ENCODE data around the gene COL15A1.

Gene COL15A1

DNA sequence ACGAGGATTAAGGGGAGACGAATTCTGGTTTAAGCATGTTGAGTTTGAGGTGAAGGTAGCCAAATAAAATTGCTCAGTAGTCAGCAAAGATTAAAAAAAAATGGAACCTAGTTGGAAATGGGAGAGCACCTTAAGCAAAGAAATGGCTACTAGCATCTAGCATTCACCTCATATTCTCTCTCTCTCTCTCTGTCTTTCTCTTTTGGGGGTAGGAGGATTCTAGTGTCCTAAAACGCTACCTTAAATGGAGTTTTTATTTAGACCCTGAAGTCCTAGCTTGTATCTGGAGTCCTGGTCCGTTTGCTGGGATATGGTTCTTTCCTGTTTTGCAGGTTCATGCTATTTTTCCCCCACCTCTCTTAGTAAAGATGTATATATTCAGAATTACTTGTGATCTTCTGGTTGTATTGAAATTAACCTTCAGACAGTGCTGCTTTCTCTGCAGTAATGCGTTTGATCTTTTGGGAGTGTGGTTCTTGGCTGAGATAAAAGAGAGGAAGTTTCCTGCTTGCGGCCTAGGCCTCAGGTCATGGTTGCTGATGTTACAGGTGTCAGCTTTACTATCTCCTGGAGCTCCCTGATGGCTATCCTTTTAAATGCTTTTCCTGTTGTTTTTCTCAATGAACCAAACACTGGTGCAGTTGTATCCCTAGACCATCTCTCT, 169.2 kb downstream of the COL15A1 start:
- in situ Hi-C loops (cut with MboI; ENCODE audit: low sequenced_read_pairs) = no loop called here
- peaks cover 31% of the 10 kb centered on the region for H3K4me1 ChIP-seq
- no peak for DNase-seq (ENCODE audit: low spot score in 2 of 2)
- H3K4me3 ChIP-seq = no peak overlapping the region
- no peaks in the 10 kb centered on the region for H3K9me3 ChIP-seq
- no peaks in the 10 kb centered on the region for H3K27me3 ChIP-seq (ENCODE audit: low read depth)
- H3K36me3 ChIP-seq (replicated peaks) = no peaks in the 10 kb centered on the region

DNA sequence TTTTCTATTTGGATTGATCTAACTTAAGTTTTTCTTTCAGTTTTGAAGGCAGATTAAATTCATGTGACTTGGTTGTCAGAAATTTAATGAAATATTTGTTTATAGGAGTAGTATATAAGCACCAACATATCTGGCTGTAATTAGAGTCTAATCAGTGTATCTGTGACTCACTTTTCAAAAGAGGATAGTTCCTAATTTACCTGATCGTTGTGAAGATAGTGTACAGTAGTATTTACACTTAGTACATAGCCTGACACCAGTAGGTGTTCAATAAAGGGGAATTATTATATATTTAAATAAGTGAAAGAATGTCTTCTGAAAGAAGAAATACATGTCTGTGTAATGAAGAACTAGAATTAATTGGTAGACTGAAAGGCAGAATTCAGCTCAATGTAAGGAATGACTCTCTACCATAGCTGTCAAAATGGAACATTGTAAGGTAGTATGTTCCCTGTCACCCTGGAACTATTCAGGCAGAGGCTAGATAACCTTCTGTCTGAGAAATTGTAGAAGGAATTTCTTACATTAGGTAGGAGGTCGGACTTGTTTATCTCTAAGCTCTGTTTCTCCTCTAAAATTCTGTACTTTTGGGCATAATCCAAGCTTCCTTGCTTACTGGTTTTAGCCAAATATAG, 169.8 kb downstream of the COL15A1 start:
- no peaks in the 10 kb centered on the region for H3K36me3 ChIP-seq (replicated peaks)
- H3K27me3 ChIP-seq (ENCODE audit: low read depth) = no peaks in the 10 kb centered on the region
- DNase-seq (ENCODE audit: low spot score in 2 of 2) = no peak
- H3K4me1 ChIP-seq = peaks cover 31% of the 10 kb centered on the region
- H3K4me3 ChIP-seq = no peak overlapping the region
- in situ Hi-C loops (cut with MboI; ENCODE audit: low sequenced_read_pairs) = no loop called here
- no peaks in the 10 kb centered on the region for H3K9me3 ChIP-seq

DNA sequence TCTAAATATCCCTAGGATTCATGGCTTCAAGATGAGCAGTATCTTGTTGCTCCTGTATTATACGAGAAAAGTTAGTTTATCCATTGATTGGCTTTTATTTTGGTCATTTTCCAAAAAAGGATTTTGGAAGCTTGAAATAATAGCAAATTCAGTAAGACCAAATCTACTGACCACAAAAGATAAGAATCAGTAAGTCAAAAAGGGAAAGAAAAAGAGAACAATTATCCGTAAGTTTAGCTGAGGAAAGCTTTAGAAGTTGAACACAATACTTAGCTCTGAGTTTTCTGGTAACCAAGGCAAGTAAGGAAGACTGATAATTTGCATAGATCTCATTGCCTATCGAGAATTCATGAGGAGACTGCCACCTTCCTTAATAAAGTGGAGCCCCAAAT, 170.3 kb downstream of the COL15A1 start:
- peak in 1 of 2 experiments; percentile 60 for DNase-seq (ENCODE audit: low spot score in 2 of 2)
- no peaks in the 10 kb centered on the region for H3K27me3 ChIP-seq (ENCODE audit: low read depth)
- H3K9me3 ChIP-seq = no peaks in the 10 kb centered on the region
- no peak overlapping the region for H3K4me3 ChIP-seq
- H3K4me1 ChIP-seq = peaks cover 31% of the 10 kb centered on the region
- in situ Hi-C loops (cut with MboI; ENCODE audit: low sequenced_read_pairs) = no loop called here
- H3K36me3 ChIP-seq (replicated peaks) = no peaks in the 10 kb centered on the region

DNA sequence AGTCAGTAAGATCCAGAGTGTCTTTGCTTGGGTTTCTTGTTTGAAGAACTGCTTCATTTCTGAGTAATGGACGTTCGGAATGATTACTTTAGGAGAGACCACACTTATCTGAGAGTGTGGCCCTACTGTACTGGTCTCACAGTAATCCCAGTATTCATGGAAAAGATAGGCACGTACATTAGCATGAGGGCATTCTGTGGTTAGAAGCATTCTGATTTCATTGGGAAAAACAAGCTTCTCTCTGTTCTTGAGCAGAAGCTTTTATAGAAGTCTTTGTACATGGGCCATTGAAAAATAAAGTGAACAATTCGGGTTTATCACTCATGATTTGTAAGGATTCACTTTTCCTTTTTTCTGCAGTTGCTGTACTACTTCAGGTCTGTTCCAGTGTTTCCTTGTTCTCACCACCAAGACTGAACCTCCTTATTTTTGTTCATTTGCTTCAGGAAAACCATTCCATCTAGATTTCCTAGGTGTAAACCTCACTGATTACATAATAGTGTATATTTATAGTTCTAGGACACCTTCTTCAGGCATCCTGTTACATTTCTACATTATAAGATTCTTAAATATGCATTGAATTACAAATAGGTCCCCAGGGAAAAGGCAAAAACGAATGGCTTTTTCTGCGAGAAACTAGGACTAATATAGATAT, 171.3 kb downstream of the COL15A1 start:
- in situ Hi-C loops (cut with MboI; ENCODE audit: low sequenced_read_pairs) = no loop called here
- Histone ChIP-seq H3K4me1 (peaks cover 31% of the 10 kb centered on the region), H3K9me3 (no peaks in the 10 kb centered on the region), H3K4me3 (no peak overlapping the region), H3K27me3 (ENCODE audit: low read depth) (no peaks in the 10 kb centered on the region), H3K36me3 (replicated peaks) (no peaks in the 10 kb centered on the region)
- DNase-seq (ENCODE audit: low spot score in 2 of 2) = no peak

DNA sequence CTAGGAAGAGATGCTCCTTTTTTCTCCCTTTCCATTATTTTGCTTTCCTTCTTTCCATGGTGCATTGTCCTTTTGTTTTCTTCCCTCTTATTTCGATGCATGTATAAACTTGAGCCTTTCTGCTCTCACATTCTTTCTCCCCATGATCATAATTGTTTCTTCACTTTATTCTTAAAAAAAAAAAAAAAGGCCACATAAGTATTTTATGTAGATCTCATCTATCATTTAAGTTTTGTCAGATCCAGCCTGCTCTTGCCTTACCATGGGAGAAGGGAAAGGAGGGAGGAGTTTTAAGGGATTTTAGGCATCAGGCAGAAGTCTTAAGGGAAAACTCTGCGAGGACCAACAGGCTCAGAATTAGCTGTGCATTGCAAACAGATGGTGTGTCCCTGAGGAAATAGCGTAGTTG, 172.3 kb downstream of the COL15A1 start:
- Histone ChIP-seq H3K4me1 (peaks cover 39% of the 10 kb centered on the region), H3K36me3 (replicated peaks) (no peaks in the 10 kb centered on the region), H3K27me3 (ENCODE audit: low read depth) (no peaks in the 10 kb centered on the region), H3K4me3 (no peak overlapping the region), H3K9me3 (no peaks in the 10 kb centered on the region)
- DNase-seq (ENCODE audit: low spot score in 2 of 2) = peak in 1 of 2 experiments; percentile 11
- in situ Hi-C loops (cut with MboI; ENCODE audit: low sequenced_read_pairs) = no loop called here

DNA sequence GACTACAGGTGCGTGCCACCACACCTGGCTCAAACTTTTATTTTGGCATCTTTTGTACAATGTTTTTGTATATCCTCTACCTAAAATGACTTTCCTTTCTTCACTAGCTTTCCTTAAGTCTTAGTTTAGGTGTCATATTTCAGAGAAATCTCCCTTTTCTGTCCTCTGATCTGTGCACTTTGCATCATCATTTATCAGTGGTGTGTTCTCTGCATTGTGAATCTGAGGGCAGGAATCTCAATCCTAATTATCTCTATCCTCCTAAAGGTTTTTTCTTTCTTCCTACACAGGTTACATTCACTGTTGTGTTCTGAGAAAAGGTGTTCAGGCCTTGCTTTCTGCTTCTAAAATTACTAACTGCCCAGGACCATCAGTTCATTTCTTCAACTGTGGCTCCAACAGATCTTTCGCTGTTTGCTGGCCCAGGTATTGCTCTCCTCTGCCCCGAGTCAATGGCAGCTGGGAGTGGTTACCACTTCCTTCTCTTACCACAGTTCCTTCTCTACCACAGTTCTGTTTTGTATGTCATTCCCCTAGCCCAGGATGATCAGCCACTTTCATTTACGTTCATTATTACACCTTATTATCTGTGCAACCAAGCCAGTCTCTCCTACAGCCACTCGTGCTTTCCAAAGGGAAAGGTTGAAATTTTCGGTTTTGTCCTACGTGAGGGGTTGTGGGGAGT, 175.2 kb downstream of the COL15A1 start:
- no peaks in the 10 kb centered on the region for H3K36me3 ChIP-seq (replicated peaks)
- no peaks in the 10 kb centered on the region for H3K27me3 ChIP-seq (ENCODE audit: low read depth)
- no peaks in the 10 kb centered on the region for H3K9me3 ChIP-seq
- H3K4me3 ChIP-seq = no peak overlapping the region
- in situ Hi-C loops (cut with MboI; ENCODE audit: low sequenced_read_pairs) = no loop called here
- H3K4me1 ChIP-seq = peaks cover 37% of the 10 kb centered on the region
- no peak for DNase-seq (ENCODE audit: low spot score in 2 of 2)

DNA sequence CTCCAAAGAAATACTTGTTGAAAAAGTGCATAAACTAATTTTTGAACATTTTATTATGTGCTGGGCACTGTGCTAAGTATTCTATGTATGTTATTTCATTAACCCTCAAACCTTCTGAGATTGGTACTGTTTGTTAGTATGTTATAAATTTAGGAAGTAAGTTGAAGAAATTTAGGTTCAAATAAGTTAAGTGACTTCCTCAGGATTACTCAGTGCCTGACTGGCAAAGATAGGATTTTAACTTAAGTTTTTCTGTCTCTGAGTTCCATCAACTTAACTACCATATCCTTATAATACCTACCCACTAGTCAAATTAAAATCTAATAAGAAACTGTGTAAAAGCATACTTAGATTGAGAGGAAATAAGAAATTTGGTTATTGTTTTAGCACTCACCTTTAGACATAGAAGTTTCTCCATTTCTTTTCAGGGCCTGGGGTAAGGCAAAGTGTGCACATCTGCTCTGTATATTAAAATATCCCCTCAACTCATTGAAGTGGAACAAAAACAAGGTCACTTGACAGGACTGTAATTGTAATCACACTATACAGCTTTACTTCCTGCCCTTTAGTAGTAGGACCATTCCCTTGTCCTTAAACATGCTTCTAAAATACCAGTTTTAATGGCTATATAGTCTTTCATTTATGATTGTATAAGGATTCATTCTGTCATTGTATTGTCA, 176.4 kb downstream of the COL15A1 start:
- no peaks in the 10 kb centered on the region for H3K36me3 ChIP-seq (replicated peaks)
- H3K27me3 ChIP-seq (ENCODE audit: low read depth) = no peaks in the 10 kb centered on the region
- in situ Hi-C loops (cut with MboI; ENCODE audit: low sequenced_read_pairs) = no loop called here
- peak in 1 of 2 experiments; percentile 20 for DNase-seq (ENCODE audit: low spot score in 2 of 2)
- no peak overlapping the region for H3K4me3 ChIP-seq
- peaks cover 25% of the 10 kb centered on the region for H3K4me1 ChIP-seq
- no peaks in the 10 kb centered on the region for H3K9me3 ChIP-seq
